ENCODE results near the gene PRDM2. TPM values are rescaled to one million over a fixed set of nuclear protein-coding genes. Genes with fewer than 3 reads are reported as not detected.

Gene PRDM2
- total RNA-seq, 3 donors from 2014 or later (not counting 1 experiment from before 2014, with no cell fraction given): 168 to 193 (median 184) TPM

DNA sequence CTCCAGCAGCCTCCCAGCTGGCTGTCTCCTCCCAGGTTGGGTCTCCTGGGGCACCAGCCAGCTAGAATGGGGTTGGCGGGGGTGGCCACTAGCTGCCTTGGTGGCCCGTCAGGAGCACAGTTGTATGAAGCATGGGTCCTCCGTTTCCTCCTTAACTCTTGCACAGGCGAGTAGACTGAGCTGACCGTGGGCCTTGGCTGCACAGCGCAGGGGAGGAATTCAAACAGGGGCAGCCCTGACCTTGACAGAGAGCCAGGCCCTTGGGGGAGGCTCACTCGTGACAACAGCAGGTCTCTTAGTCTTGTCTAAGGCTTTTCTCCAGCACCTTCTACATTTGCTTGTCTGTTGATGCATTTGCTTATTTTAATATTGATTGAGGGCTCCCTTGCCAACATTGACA lies 114.1 kb downstream of the PRDM2 start:
- no peaks in the 10 kb centered on the region for H3K27me3 ChIP-seq (ENCODE audit: control insufficient read depth, insufficient read depth, low read length)
- no peak for DNase-seq
- H3K9me3 Mint-ChIP-seq: no peaks in the 10 kb centered on the region
- ATAC-seq: no peak
- no peak overlapping the region for H3K27ac Mint-ChIP-seq
- peaks cover 18% of the 10 kb centered on the region for H3K4me1 ChIP-seq (ENCODE audit: control insufficient read depth, insufficient read depth, low read length)
- H3K36me3 ChIP-seq (ENCODE audit: control insufficient read depth, insufficient read depth, low read length): peaks cover 6% of the 10 kb centered on the region
- intact Hi-C loops (cut with micrococcal nuclease): no loop called here
- H3K36me3 Mint-ChIP-seq: no peaks in the 10 kb centered on the region
- TF ChIP-seq, protein P1, sequence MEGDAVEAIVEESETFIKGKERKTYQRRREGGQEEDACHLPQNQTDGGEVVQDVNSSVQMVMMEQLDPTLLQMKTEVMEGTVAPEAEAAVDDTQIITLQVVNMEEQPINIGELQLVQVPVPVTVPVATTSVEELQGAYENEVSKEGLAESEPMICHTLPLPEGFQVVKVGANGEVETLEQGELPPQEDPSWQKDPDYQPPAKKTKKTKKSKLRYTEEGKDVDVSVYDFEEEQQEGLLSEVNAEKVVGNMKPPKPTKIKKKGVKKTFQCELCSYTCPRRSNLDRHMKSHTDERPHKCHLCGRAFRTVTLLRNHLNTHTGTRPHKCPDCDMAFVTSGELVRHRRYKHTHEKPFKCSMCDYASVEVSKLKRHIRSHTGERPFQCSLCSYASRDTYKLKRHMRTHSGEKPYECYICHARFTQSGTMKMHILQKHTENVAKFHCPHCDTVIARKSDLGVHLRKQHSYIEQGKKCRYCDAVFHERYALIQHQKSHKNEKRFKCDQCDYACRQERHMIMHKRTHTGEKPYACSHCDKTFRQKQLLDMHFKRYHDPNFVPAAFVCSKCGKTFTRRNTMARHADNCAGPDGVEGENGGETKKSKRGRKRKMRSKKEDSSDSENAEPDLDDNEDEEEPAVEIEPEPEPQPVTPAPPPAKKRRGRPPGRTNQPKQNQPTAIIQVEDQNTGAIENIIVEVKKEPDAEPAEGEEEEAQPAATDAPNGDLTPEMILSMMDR (IDR thresholded peaks at IDR 0.05): no peak
- no peak overlapping the region for H3K27ac ChIP-seq (ENCODE audit: low read length)
- no peak overlapping the region for H3K4me3 ChIP-seq (ENCODE audit: low read length)
- H3K9me3 ChIP-seq (ENCODE audit: control insufficient read depth, insufficient read depth, low read length): no peaks in the 10 kb centered on the region
- H3K27me3 Mint-ChIP-seq (ENCODE audit: low read depth in 2 of 2): no peaks in the 10 kb centered on the region
- H3K4me3 Mint-ChIP-seq: no peak overlapping the region
- H3K4me1 Mint-ChIP-seq: peaks cover 33 to 52% of the 10 kb centered on the region in 2 donors
- WGBS (ENCODE audit: insufficient coverage): 94% methylated on average over 7 of the region's 7 CpGs

DNA sequence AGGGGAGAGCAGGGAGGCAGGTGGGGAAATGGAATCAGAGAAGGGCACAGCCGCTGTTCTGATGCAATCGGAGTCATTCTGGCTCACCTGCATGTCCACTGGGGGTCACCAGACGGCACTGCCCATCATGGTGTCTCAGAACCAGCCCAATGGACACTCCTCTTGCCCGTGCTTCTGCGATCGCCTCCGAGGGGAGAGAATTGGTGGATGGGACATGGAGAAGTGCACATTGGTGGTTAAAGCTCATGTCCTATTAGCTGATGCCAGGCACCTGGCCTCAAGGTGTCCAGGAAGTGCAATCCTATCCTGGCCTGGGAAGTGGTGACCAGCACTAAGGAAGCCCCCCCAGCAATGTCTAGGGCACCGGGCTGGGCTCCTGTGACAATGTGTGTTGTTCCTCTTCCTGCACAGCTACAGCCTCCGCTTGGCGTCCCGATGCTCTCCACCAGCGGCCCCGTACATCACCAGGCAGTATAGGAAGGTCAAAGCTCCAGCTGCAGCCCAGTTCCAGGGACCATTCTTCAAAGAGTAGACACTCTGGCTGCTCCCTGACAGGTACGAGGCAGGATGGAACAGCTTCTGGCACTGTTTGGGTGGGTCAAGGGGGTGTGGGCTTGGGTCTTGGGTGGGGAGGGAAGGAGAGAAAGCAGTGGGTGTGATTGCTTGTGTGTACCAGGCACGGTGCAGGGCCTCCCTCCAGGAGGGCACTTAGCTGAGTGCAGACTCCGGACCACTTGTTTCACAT lies 116.2 kb downstream of the PRDM2 start:
- TF ChIP-seq, protein P1 (IDR thresholded peaks at IDR 0.05): no peak
- Mint-ChIP-seq H3K9me3 (no peaks in the 10 kb centered on the region), H3K4me1 (peaks cover 20 to 34% of the 10 kb centered on the region in 2 donors), H3K27ac (no peak overlapping the region), H3K36me3 (no peaks in the 10 kb centered on the region), H3K27me3 (ENCODE audit: low read depth in 2 of 2) (no peaks in the 10 kb centered on the region), H3K4me3 (no peak overlapping the region)
- Histone ChIP-seq H3K9me3 (ENCODE audit: control insufficient read depth, insufficient read depth, low read length) (no peaks in the 10 kb centered on the region), H3K4me1 (ENCODE audit: control insufficient read depth, insufficient read depth, low read length) (peaks cover 9% of the 10 kb centered on the region), H3K27ac (ENCODE audit: low read length) (no peak overlapping the region), H3K4me3 (ENCODE audit: low read length) (no peak overlapping the region), H3K27me3 (ENCODE audit: control insufficient read depth, insufficient read depth, low read length) (no peaks in the 10 kb centered on the region), H3K36me3 (ENCODE audit: control insufficient read depth, insufficient read depth, low read length) (peaks cover 9% of the 10 kb centered on the region)
- intact Hi-C loops (cut with micrococcal nuclease): no loop called here
- DNase-seq (no peak), ATAC-seq (no peak)
- 97% methylated on average over 16 of the region's 16 CpGs for WGBS (ENCODE audit: insufficient coverage)

DNA sequence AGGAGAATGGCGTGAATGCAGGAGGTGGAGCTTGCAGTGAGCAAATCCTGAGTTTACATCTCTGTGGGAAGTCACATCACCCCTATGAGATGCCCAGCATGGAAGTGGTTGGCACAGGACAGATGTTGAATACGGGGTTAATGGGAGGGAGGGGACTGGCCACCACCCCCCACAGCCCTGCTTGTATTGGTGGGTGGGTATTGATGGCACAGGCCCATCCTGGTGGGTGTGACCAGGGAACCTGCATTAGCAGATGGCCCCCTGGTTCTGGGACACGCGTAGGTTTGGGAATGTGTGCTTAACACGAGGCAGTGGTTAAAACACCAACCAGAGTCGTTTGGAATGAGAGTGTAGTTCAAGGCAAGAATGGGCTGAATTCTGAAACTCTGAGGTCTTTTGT lies 117.9 kb downstream of the PRDM2 start:
- Histone ChIP-seq H3K9me3 (ENCODE audit: control insufficient read depth, insufficient read depth, low read length) (no peaks in the 10 kb centered on the region), H3K4me1 (ENCODE audit: control insufficient read depth, insufficient read depth, low read length) (peaks cover 9% of the 10 kb centered on the region), H3K4me3 (ENCODE audit: low read length) (no peak overlapping the region), H3K27ac (ENCODE audit: low read length) (no peak overlapping the region), H3K27me3 (ENCODE audit: control insufficient read depth, insufficient read depth, low read length) (no peaks in the 10 kb centered on the region), H3K36me3 (ENCODE audit: control insufficient read depth, insufficient read depth, low read length) (peaks cover 12% of the 10 kb centered on the region)
- intact Hi-C loops (cut with micrococcal nuclease): no loop called here
- Mint-ChIP-seq H3K36me3 (no peaks in the 10 kb centered on the region), H3K4me3 (no peak overlapping the region), H3K4me1 (peaks cover 9 to 16% of the 10 kb centered on the region in 2 donors), H3K9me3 (no peaks in the 10 kb centered on the region), H3K27ac (no peak overlapping the region), H3K27me3 (ENCODE audit: low read depth in 2 of 2) (no peaks in the 10 kb centered on the region)
- TF ChIP-seq, protein P1 (IDR thresholded peaks at IDR 0.05): no peak
- ATAC-seq: no peak
- WGBS (ENCODE audit: insufficient coverage): 98% methylated on average over 6 of the region's 6 CpGs
- no peak for DNase-seq

DNA sequence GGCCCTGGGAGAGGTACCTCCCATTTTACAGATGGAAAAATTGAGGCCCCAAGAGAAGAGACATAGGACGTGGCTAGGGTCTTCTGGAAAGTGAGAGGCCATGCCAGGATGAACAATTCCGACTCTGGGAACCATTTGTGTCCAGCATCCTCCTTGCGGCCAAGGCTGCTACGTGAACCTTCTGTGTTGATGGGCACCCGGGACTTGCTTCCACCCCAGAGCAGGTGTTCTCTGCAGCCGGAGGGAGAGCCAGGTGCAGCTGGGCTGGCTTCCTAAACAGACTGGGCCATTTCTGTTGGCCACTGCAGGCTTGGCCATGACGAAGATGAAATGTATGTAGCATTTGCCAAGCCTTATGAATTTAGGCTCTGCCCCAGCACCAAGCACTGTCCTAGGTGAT lies 118.9 kb downstream of the PRDM2 start:
- WGBS (ENCODE audit: insufficient coverage): 95% methylated on average over 7 of the region's 7 CpGs
- Histone ChIP-seq H3K36me3 (ENCODE audit: control insufficient read depth, insufficient read depth, low read length) (peaks cover 12% of the 10 kb centered on the region), H3K27ac (ENCODE audit: low read length) (no peak overlapping the region), H3K4me3 (ENCODE audit: low read length) (no peak overlapping the region), H3K4me1 (ENCODE audit: control insufficient read depth, insufficient read depth, low read length) (no peaks in the 10 kb centered on the region), H3K9me3 (ENCODE audit: control insufficient read depth, insufficient read depth, low read length) (no peaks in the 10 kb centered on the region), H3K27me3 (ENCODE audit: control insufficient read depth, insufficient read depth, low read length) (no peaks in the 10 kb centered on the region)
- DNase-seq (no peak), ATAC-seq (no peak)
- intact Hi-C loops (cut with micrococcal nuclease): no loop called here
- Mint-ChIP-seq H3K27me3 (ENCODE audit: low read depth in 2 of 2) (no peaks in the 10 kb centered on the region), H3K4me1 (peaks cover under 1 to 6% of the 10 kb centered on the region in 2 donors), H3K36me3 (peaks cover 5% of the 10 kb centered on the region), H3K9me3 (no peaks in the 10 kb centered on the region), H3K4me3 (no peak overlapping the region), H3K27ac (no peak overlapping the region)
- TF ChIP-seq, protein P1 (IDR thresholded peaks at IDR 0.05): no peak
